ENCODE data around the gene RACK1.

RACK1 gene

GRCh38 chr5:181236471-181236870 lies 7.2 kb downstream of the RACK1 start:
- Histone ChIP-seq H3K9me2 (replicated peaks; ENCODE audit: control insufficient read depth, low read length) (no peaks in the 10 kb centered on the region), H3K79me2 (ENCODE audit: control insufficient read depth, low read length) (peaks cover 30% of the 10 kb centered on the region), H3K4me1 (ENCODE audit: control insufficient read depth, low read length) (peaks cover 6% of the 10 kb centered on the region), H3K4me3 (ENCODE audit: low read length) (no peak overlapping the region), H3F3A (ENCODE audit: control insufficient read depth, insufficient read depth) (peaks cover 71% of the 10 kb centered on the region), H4K20me1 (ENCODE audit: control insufficient read depth, insufficient read depth, low read depth, low read length) (peaks cover 20% of the 10 kb centered on the region), H3K4me2 (ENCODE audit: low read length) (no peak overlapping the region), H3K36me3 (ENCODE audit: control insufficient read depth, low read length) (peaks cover 86% of the 10 kb centered on the region), H3K27me3 (ENCODE audit: control insufficient read depth, low read length) (no peaks in the 10 kb centered on the region), H3K27ac (ENCODE audit: low read depth, low read length) (0 out of 2 replicates have a peak overlapping the region, but pooled peaks have one; percentile 14), H3K9me3 (ENCODE audit: control insufficient read depth, insufficient read depth, low read length) (no peaks in the 10 kb centered on the region)
- TF ChIP-seq EZH2phosphoT487 (IDR thresholded peaks at IDR 0.05; ENCODE audit: borderline replicate concordance, low read length) (no peak), CTCF (IDR thresholded peaks at IDR 0.05; ENCODE audit: low read depth, low read length, poor library complexity, severe bottlenecking) (no peak)

- peaks cover 86% of the 10 kb centered on the region for H3K36me3 ChIP-seq (ENCODE audit: control insufficient read depth, low read length)
Measured at GRCh38 chr5:181235689-181236366, 7.9 kb downstream of the RACK1 start.

GRCh38 chr5:181235323-181235688 lies 8.4 kb downstream of the RACK1 start:
- Histone ChIP-seq H4K20me1 (ENCODE audit: control insufficient read depth, insufficient read depth, low read depth, low read length) (peaks cover 18% of the 10 kb centered on the region), H3F3A (ENCODE audit: control insufficient read depth, insufficient read depth) (peaks cover 62% of the 10 kb centered on the region), H3K9me3 (ENCODE audit: control insufficient read depth, insufficient read depth, low read length) (no peaks in the 10 kb centered on the region), H3K4me2 (ENCODE audit: low read length) (no peak overlapping the region), H3K4me1 (ENCODE audit: control insufficient read depth, low read length) (peaks cover 7% of the 10 kb centered on the region), H3K79me2 (ENCODE audit: control insufficient read depth, low read length) (peaks cover 19% of the 10 kb centered on the region), H3K27me3 (ENCODE audit: control insufficient read depth, low read length) (no peaks in the 10 kb centered on the region), H3K36me3 (ENCODE audit: control insufficient read depth, low read length) (peaks cover 85% of the 10 kb centered on the region), H3K9me2 (replicated peaks; ENCODE audit: control insufficient read depth, low read length) (no peaks in the 10 kb centered on the region), H3K4me3 (ENCODE audit: low read length) (no peak overlapping the region), H3K27ac (ENCODE audit: low read depth, low read length) (peak overlapping the region; percentile 14; the same call in 1 of the 2 replicates)
- no peak for TF ChIP-seq CTCF (IDR thresholded peaks at IDR 0.05; ENCODE audit: low read depth, low read length, poor library complexity, severe bottlenecking)
- no peak for TF ChIP-seq EZH2phosphoT487 (IDR thresholded peaks at IDR 0.05; ENCODE audit: borderline replicate concordance, low read length)

More at GRCh38 chr5:181235689-181236366, 7.9 kb downstream of the RACK1 start:
- Histone ChIP-seq H3F3A (ENCODE audit: control insufficient read depth, insufficient read depth) (peaks cover 66% of the 10 kb centered on the region), H3K9me3 (ENCODE audit: control insufficient read depth, insufficient read depth, low read length) (no peaks in the 10 kb centered on the region), H3K27ac (ENCODE audit: low read depth, low read length) (peak overlapping the region; percentile 14), H3K4me3 (ENCODE audit: low read length) (no peak overlapping the region), H3K4me2 (ENCODE audit: low read length) (no peak overlapping the region), H3K27me3 (ENCODE audit: control insufficient read depth, low read length) (no peaks in the 10 kb centered on the region), H3K79me2 (ENCODE audit: control insufficient read depth, low read length) (peaks cover 24% of the 10 kb centered on the region), H4K20me1 (ENCODE audit: control insufficient read depth, insufficient read depth, low read depth, low read length) (peaks cover 18% of the 10 kb centered on the region), H3K4me1 (ENCODE audit: control insufficient read depth, low read length) (peaks cover 2% of the 10 kb centered on the region), H3K9me2 (replicated peaks; ENCODE audit: control insufficient read depth, low read length) (no peaks in the 10 kb centered on the region)
- TF ChIP-seq CTCF (IDR thresholded peaks at IDR 0.05; ENCODE audit: low read depth, low read length, poor library complexity, severe bottlenecking) (no peak), EZH2phosphoT487 (IDR thresholded peaks at IDR 0.05; ENCODE audit: borderline replicate concordance, low read length) (no peak)

Measured in DOHH2 (cell line).